ENCODE measurements around the gene MDH1. TPM values are rescaled to one million over a fixed set of nuclear protein-coding genes. Genes with fewer than 3 reads are reported as not detected.
A peak's percentile ranks its signal among the peaks of the same experiment; 100 is the strongest.

Gene MDH1
- total RNA-seq (ENCODE audit: unreplicated experiment): 80.5 TPM
- long read RNA-seq, transcript MDH1-201 (9 exons, 1,650 nt): major isoform, 92 of 99 reads
- long read RNA-seq, partial matches to known transcripts: 1 of 99 reads
- long read RNA-seq, other reads (novel, unspliced or antisense): 2 of 99 reads

DNA sequence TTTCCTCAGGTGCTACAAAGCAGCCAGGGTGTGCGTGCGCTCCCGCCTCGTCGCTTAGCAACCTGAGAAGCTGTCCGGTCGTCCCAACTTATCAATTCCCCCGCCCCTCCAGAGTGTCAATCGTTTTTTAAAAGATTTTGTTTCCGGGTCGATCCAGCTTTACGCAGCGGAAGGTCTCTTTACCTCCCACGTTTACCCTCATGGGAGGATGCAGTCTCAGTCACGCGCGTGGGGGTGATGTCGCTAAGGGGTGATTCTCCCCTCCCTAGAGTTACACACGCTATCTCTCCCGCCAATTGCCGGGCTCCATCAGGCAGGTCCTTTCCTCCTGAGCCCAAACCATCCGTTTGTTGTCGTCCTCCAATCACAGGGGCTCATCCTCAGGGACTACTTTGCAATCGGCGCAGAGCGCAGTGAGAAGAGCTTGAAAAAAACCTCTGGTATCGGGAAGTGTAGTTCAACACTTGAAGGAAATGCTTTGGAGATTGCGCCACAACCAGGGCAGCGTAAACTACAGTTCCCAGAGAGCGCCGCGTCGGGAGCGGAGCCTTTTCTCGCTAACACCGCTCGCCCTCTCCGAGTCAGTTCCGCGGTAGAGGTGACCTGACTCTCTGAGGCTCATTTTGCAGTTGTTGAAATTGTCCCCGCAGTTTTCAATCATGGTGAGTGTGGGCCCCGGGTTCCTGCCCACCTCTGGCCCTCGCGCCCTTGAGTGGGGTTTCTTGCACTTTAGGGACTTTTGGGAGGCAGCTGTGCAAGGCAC lies at the start of gene MDH1, which contains the start of gene WDPCP:
MDH1 (plus strand) TSS at position 579 of the 763 bp plus-strand sequence; CDS start at position 660, 81 bp downstream.
WDPCP (minus strand) TSS at position 93 of the 763 bp plus-strand sequence. CDS start 206 bp downstream, outside the sequence.
- peak; percentile 87 for DNase-seq (ENCODE audit: low spot score)
- Mint-ChIP-seq H3K27me3 (ENCODE audit: unreplicated experiment) (peaks cover 4% of the 10 kb centered on the region), H3K27ac (ENCODE audit: unreplicated experiment) (peak within 1 kb of the TSS; percentile 85), H3K4me1 (ENCODE audit: unreplicated experiment) (peaks cover 6% of the 10 kb centered on the region), H3K9me3 (ENCODE audit: unreplicated experiment) (no peaks in the 10 kb centered on the region), H3K36me3 (ENCODE audit: low read depth, unreplicated experiment) (no peaks in the 10 kb centered on the region), H3K4me3 (ENCODE audit: unreplicated experiment) (peak within 1 kb of the TSS; percentile 99)
- TF ChIP-seq, protein P1, sequence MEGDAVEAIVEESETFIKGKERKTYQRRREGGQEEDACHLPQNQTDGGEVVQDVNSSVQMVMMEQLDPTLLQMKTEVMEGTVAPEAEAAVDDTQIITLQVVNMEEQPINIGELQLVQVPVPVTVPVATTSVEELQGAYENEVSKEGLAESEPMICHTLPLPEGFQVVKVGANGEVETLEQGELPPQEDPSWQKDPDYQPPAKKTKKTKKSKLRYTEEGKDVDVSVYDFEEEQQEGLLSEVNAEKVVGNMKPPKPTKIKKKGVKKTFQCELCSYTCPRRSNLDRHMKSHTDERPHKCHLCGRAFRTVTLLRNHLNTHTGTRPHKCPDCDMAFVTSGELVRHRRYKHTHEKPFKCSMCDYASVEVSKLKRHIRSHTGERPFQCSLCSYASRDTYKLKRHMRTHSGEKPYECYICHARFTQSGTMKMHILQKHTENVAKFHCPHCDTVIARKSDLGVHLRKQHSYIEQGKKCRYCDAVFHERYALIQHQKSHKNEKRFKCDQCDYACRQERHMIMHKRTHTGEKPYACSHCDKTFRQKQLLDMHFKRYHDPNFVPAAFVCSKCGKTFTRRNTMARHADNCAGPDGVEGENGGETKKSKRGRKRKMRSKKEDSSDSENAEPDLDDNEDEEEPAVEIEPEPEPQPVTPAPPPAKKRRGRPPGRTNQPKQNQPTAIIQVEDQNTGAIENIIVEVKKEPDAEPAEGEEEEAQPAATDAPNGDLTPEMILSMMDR (IDR thresholded peaks at IDR 0.05; ENCODE audit: unreplicated experiment): no peak

DNA sequence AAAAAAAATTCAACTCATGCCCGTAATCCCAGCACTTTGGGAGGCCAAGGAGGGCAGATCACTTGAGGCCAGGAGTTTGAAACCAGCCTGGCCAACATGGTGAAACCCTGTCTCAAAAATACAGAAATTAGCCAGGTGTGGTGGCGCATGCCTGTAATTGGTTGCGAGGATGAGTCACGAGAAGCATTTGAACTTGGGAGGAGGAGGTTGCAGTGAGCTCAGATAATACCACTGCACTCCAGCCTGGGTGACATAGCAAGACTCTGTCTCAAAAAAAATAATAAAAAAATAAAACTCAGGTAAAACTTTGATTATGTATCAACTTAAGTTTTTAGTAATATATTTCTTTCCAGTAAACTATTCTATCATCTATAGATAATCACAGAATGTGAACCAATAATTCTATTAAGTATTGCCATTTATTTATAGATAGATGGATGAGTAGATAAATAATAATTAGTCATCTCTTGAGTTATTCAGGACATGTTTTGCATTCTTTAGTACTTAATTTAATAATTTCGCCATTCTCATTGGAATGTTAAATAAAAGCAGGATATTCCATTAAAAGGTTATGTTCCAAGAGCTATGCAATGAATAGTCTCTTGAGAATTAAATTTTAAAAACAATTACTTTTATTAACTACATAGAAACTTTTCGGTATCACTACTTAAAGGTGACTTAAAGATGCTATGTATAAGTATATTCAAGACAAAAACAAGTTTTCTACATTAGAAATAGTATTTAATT lies 49.2 kb upstream of the MDH1 start:
- DNase-seq (ENCODE audit: low spot score): no peak
- Mint-ChIP-seq H3K27ac (ENCODE audit: unreplicated experiment) (no peak overlapping the region), H3K9me3 (ENCODE audit: unreplicated experiment) (no peaks in the 10 kb centered on the region), H3K4me1 (ENCODE audit: unreplicated experiment) (no peaks in the 10 kb centered on the region), H3K36me3 (ENCODE audit: low read depth, unreplicated experiment) (no peaks in the 10 kb centered on the region), H3K4me3 (ENCODE audit: unreplicated experiment) (no peak overlapping the region), H3K27me3 (ENCODE audit: unreplicated experiment) (no peaks in the 10 kb centered on the region)
- TF ChIP-seq, protein P1 (IDR thresholded peaks at IDR 0.05; ENCODE audit: unreplicated experiment): no peak

DNA sequence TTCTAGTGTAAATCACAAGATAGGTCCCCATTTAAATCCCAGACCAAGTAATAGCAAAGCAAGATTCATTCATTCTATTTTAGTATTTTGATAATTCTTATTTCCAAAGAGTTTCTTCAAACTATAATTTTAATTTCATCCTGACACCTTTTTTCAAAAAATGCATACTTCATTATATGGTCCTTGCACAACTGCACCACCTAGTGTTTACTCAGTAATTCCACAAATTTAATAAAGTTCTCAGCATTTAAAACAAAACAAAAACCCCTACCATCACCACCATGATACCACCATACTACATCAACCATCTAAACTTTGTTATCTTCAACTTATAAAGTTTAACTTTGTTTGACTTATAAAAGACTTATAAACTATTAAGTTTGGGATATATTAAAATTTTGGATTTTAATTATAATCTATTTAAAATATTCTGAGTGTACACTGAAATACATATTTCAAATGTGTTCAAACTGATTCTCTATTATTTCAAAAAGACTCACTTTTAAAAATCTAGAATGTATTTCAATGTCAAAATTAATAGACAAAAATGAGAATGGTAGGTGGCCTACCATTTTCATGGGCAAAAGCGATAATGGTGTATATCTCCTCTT lies 44.6 kb upstream of the MDH1 start:
- DNase-seq (ENCODE audit: low spot score): no peak
- Mint-ChIP-seq H3K27ac (ENCODE audit: unreplicated experiment) (no peak overlapping the region), H3K9me3 (ENCODE audit: unreplicated experiment) (no peaks in the 10 kb centered on the region), H3K4me3 (ENCODE audit: unreplicated experiment) (no peak overlapping the region), H3K36me3 (ENCODE audit: low read depth, unreplicated experiment) (no peaks in the 10 kb centered on the region), H3K27me3 (ENCODE audit: unreplicated experiment) (no peaks in the 10 kb centered on the region), H3K4me1 (ENCODE audit: unreplicated experiment) (no peaks in the 10 kb centered on the region)
- TF ChIP-seq, protein P1 (IDR thresholded peaks at IDR 0.05; ENCODE audit: unreplicated experiment): peak; percentile 62

DNA sequence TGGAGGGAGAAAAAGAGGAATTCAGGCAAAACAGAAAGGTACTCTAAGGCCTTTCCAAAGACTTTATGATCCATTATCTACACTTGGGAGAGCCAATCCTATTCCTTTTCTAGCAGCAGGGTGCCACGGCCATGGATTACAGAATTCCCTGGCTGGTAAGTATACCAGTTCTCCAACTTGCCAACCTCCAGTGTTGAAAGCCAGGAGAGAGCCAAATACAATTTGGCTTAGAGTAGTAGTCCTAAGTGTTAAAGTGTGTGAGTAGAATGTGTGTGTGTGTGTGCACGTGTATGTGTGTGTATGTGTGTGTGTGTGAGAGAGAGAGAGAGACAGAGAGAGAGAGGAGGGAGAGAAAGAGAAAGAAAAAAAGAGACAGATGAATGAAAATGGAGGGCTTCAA lies 43.7 kb upstream of the MDH1 start:
- TF ChIP-seq, protein P1 (IDR thresholded peaks at IDR 0.05; ENCODE audit: unreplicated experiment): no peak
- no peak for DNase-seq (ENCODE audit: low spot score)
- Mint-ChIP-seq H3K4me1 (ENCODE audit: unreplicated experiment) (peaks cover 2% of the 10 kb centered on the region), H3K4me3 (ENCODE audit: unreplicated experiment) (no peak overlapping the region), H3K9me3 (ENCODE audit: unreplicated experiment) (no peaks in the 10 kb centered on the region), H3K36me3 (ENCODE audit: low read depth, unreplicated experiment) (no peaks in the 10 kb centered on the region), H3K27me3 (ENCODE audit: unreplicated experiment) (no peaks in the 10 kb centered on the region), H3K27ac (ENCODE audit: unreplicated experiment) (no peak overlapping the region)
